ENCODE data around the gene MMP20. TPM values are rescaled to one million over a fixed set of nuclear protein-coding genes. Genes with fewer than 3 reads are reported as not detected.
A peak's percentile ranks its signal among the peaks of the same experiment; 100 is the strongest.

The MMP20 gene
- total RNA-seq, 1 donor from 2014 or later, result not detected

- no peak for DNase-seq
- Mint-ChIP-seq H3K27me3 (peaks cover 20% of the 10 kb centered on the region), H3K36me3 (ENCODE audit: low read depth) (no peaks in the 10 kb centered on the region), H3K4me3 (no peak overlapping the region), H3K9me3 (no peaks in the 10 kb centered on the region), H3K4me1 (peaks cover 13% of the 10 kb centered on the region), H3K27ac (peak overlapping the region; percentile 5)
- intact Hi-C loops (cut with micrococcal nuclease), result no loop called here
Observed at GRCh38 chr11:102615077-102615893, 9.8 kb downstream of the MMP20 start.

DNA sequence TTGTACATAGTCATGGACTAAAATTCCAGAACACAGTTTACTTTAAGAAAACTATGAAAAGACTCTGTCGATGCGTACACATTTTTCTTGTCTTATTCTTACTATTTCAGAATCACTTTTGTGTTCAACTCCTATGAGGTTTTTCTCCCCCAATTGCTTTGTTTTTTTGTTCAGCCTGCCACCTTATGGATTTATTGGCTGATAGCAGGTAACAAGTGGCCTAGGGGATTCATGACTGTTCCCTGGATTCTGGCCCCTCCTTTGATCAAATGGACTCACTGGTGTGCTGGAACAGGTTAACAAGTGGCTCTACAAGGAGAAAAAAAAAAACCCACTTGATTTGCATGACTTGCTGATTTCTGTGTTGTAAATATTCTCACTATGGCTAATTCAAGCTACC lies 10.6 kb downstream of the MMP20 start:
- H3K27ac Mint-ChIP-seq, result no peak overlapping the region

DNA sequence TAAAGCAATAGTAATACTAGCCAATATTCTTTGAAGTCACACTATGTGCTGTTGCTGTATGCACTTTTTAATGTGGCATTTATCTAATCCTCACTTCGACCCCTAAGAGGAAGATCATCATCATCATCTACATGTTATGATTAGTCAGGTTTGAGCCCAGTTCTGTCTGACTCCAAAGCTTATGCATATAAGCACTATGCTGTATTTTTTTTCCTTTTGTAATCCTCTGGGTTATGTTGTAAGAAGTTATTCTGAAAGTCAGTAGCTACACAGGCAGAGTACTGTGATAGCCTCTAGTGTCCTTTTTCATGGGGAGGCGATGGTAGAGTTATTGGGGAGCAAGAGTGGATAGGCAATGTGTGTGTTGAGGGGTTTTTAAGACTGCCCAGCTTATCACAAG lies 11.1 kb downstream of the MMP20 start:
- no peak for DNase-seq
- Mint-ChIP-seq H3K9me3 (no peaks in the 10 kb centered on the region), H3K27ac (no peak overlapping the region)

More for the DNA sequence above, 10.6 kb downstream of the MMP20 start:
- peaks cover 17% of the 10 kb centered on the region for H3K27me3 Mint-ChIP-seq
- no peaks in the 10 kb centered on the region for H3K9me3 Mint-ChIP-seq
- no peaks in the 10 kb centered on the region for H3K36me3 Mint-ChIP-seq (ENCODE audit: low read depth)
- DNase-seq, result no peak
- H3K4me1 Mint-ChIP-seq, result peaks cover 15% of the 10 kb centered on the region
- intact Hi-C loops (cut with micrococcal nuclease), result loop anchor here (5.0 kb wide), 2 partner anchors 97 to 327 kb away; no protein-coding TSS in a partner anchor
- H3K4me3 Mint-ChIP-seq, result no peak overlapping the region

GRCh38 chr11:102613450-102613849 lies 11.7 kb downstream of the MMP20 start:
- Mint-ChIP-seq H3K27me3 (peaks cover 13% of the 10 kb centered on the region), H3K27ac (no peak overlapping the region), H3K36me3 (ENCODE audit: low read depth) (no peaks in the 10 kb centered on the region), H3K4me1 (peaks cover 15% of the 10 kb centered on the region), H3K4me3 (no peak overlapping the region), H3K9me3 (no peaks in the 10 kb centered on the region)
- no peak for DNase-seq
- intact Hi-C loops (cut with micrococcal nuclease), result loop anchor here (1.0 to 5.0 kb wide), 5 partner anchors 96 to 326 kb away; no protein-coding TSS in a partner anchor

More for the DNA sequence above, 11.1 kb downstream of the MMP20 start:
- Mint-ChIP-seq H3K27me3 (peaks cover 16% of the 10 kb centered on the region), H3K4me1 (peaks cover 15% of the 10 kb centered on the region), H3K4me3 (no peak overlapping the region), H3K36me3 (ENCODE audit: low read depth) (no peaks in the 10 kb centered on the region)
- intact Hi-C loops (cut with micrococcal nuclease), result loop anchor here (5.0 kb wide), 2 partner anchors 97 to 327 kb away; no protein-coding TSS in a partner anchor

DNA sequence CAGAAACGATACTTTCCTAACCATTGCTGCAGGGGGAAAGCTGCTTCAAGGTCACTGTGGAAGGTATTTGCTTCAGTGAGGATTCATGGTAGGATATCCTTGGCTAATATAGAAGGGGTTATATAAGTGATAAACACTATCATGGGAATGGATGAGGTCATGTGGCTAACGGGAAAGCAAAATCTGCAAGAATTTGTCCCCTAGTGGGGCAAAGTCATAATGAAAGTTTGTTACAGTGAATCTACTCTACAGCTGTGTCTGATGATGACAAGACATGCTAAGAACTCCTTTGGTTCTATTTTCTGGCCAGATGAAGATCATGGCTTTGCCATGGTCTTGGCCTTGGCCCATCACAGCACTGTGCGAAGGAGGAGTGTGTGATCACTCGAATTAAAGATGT lies 13.8 kb downstream of the MMP20 start:
- Mint-ChIP-seq H3K36me3 (ENCODE audit: low read depth) (no peaks in the 10 kb centered on the region), H3K27ac (no peak overlapping the region), H3K9me3 (no peaks in the 10 kb centered on the region), H3K4me1 (peaks cover 15% of the 10 kb centered on the region), H3K4me3 (no peak overlapping the region), H3K27me3 (peaks cover 9% of the 10 kb centered on the region)
- no peak for DNase-seq
- intact Hi-C loops (cut with micrococcal nuclease), result loop anchor here (2.0 to 5.0 kb wide), 3 partner anchors 56 to 324 kb away; no protein-coding TSS in a partner anchor

GRCh38 chr11:102610200-102610599 lies 14.9 kb downstream of the MMP20 start:
- Mint-ChIP-seq H3K9me3 (no peaks in the 10 kb centered on the region), H3K4me3 (no peak overlapping the region), H3K36me3 (ENCODE audit: low read depth) (no peaks in the 10 kb centered on the region), H3K4me1 (peaks cover 13% of the 10 kb centered on the region), H3K27ac (no peak overlapping the region), H3K27me3 (peaks cover 3% of the 10 kb centered on the region)
- intact Hi-C loops (cut with micrococcal nuclease), result loop anchor here (2.0 to 5.0 kb wide), 3 partner anchors 57 to 323 kb away; no protein-coding TSS in a partner anchor
- no peak for DNase-seq

- H3K27ac Mint-ChIP-seq, result no peak overlapping the region
- H3K9me3 Mint-ChIP-seq, result no peaks in the 10 kb centered on the region
- peaks cover 13% of the 10 kb centered on the region for H3K4me1 Mint-ChIP-seq
- intact Hi-C loops (cut with micrococcal nuclease), result no loop called here
- DNase-seq, result no peak
- H3K4me3 Mint-ChIP-seq, result no peak overlapping the region
- H3K36me3 Mint-ChIP-seq (ENCODE audit: low read depth), result no peaks in the 10 kb centered on the region
- peaks cover 3% of the 10 kb centered on the region for H3K27me3 Mint-ChIP-seq
Observed at GRCh38 chr11:102608699-102609098, 16.4 kb downstream of the MMP20 start.

GRCh38 chr11:102604875-102605274 lies 20.3 kb downstream of the MMP20 start:
- no peak for DNase-seq
- Mint-ChIP-seq H3K4me3 (no peak overlapping the region), H3K36me3 (ENCODE audit: low read depth) (no peaks in the 10 kb centered on the region), H3K9me3 (no peaks in the 10 kb centered on the region), H3K27me3 (peaks cover 3% of the 10 kb centered on the region), H3K27ac (no peak overlapping the region), H3K4me1 (peaks cover 14% of the 10 kb centered on the region)
- intact Hi-C loops (cut with micrococcal nuclease), result no loop called here

GRCh38 chr11:102604011-102604410 lies 21.1 kb downstream of the MMP20 start:
- no peaks in the 10 kb centered on the region for H3K9me3 Mint-ChIP-seq
- intact Hi-C loops (cut with micrococcal nuclease), result no loop called here
- H3K4me1 Mint-ChIP-seq, result peaks cover 22% of the 10 kb centered on the region
- H3K27me3 Mint-ChIP-seq, result peaks cover 3% of the 10 kb centered on the region
- no peak for DNase-seq
- H3K36me3 Mint-ChIP-seq (ENCODE audit: low read depth), result no peaks in the 10 kb centered on the region
- H3K27ac Mint-ChIP-seq, result no peak overlapping the region
- H3K4me3 Mint-ChIP-seq, result no peak overlapping the region

DNA sequence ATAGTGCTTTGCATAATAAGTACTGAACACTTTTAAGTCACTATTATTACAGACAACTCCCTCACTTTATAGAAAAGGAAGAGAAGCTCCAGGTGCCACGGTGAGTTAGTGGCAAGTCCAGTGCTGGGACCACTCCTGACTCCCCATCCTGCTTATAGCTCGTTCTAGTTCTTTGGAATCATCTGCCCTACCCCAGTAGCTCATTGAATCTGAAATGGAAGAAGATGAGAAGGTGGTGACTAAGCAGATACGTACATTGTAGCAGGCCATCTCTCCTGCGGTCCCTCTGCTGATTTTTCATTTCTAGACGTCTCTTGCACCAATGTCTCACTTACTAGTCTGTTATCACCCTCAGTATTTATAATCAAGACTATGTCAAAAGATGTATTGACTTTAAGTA lies 21.6 kb downstream of the MMP20 start:
- Mint-ChIP-seq H3K27ac (no peak overlapping the region), H3K27me3 (peaks cover 3% of the 10 kb centered on the region), H3K4me1 (peaks cover 26% of the 10 kb centered on the region), H3K4me3 (no peak overlapping the region), H3K9me3 (no peaks in the 10 kb centered on the region), H3K36me3 (ENCODE audit: low read depth) (no peaks in the 10 kb centered on the region)
- intact Hi-C loops (cut with micrococcal nuclease), result no loop called here
- DNase-seq, result no peak

GRCh38 chr11:102603091-102603490 lies 22.0 kb downstream of the MMP20 start:
- Mint-ChIP-seq H3K36me3 (ENCODE audit: low read depth) (no peaks in the 10 kb centered on the region), H3K27ac (no peak overlapping the region), H3K4me3 (no peak overlapping the region), H3K9me3 (no peaks in the 10 kb centered on the region), H3K27me3 (peaks cover 3% of the 10 kb centered on the region), H3K4me1 (peaks cover 27% of the 10 kb centered on the region)
- peak; percentile 48 for DNase-seq
- intact Hi-C loops (cut with micrococcal nuclease), result no loop called here

DNA sequence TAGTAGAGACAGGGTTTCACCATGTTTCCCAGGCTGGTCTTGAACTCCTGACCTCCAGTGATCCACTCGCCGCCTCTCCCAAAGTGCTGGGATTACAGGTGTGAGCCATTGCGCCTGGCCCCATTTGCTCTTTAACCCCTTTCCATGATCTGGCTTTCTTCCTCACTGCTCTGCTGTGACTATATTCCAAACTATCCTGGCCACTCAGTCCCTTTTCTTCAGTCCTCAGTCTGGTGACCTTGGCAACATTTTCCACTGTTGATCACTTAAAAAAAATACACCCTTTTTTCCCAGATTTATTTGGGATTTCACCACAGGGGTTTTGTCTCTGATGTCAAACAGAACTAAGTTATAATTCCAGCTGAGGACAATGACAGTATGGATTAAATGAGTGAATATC lies 24.5 kb downstream of the MMP20 start:
- H3K4me3 Mint-ChIP-seq, result no peak overlapping the region
- no peak overlapping the region for H3K27ac Mint-ChIP-seq
- no peaks in the 10 kb centered on the region for H3K36me3 Mint-ChIP-seq (ENCODE audit: low read depth)
- intact Hi-C loops (cut with micrococcal nuclease), result no loop called here
- H3K9me3 Mint-ChIP-seq, result no peaks in the 10 kb centered on the region
- peaks cover 33% of the 10 kb centered on the region for H3K4me1 Mint-ChIP-seq
- no peaks in the 10 kb centered on the region for H3K27me3 Mint-ChIP-seq
- no peak for DNase-seq

- Mint-ChIP-seq H3K4me3 (peak overlapping the region; percentile 39), H3K27me3 (no peaks in the 10 kb centered on the region), H3K4me1 (peaks cover 33% of the 10 kb centered on the region), H3K27ac (peak overlapping the region; percentile 84), H3K36me3 (ENCODE audit: low read depth) (no peaks in the 10 kb centered on the region), H3K9me3 (no peaks in the 10 kb centered on the region)
- peak; percentile 62 for DNase-seq
- intact Hi-C loops (cut with micrococcal nuclease), result loop anchor here (1.0 kb wide), 6 partner anchors 10 to 282 kb away; partner anchors contain the start of genes BIRC2 and BIRC3
Observed at GRCh38 chr11:102599642-102600261, 25.4 kb downstream of the MMP20 start.

- no peaks in the 10 kb centered on the region for H3K27me3 Mint-ChIP-seq
- intact Hi-C loops (cut with micrococcal nuclease), result no loop called here
- H3K27ac Mint-ChIP-seq, result no peak overlapping the region
- no peaks in the 10 kb centered on the region for H3K36me3 Mint-ChIP-seq (ENCODE audit: low read depth)
- H3K9me3 Mint-ChIP-seq, result no peaks in the 10 kb centered on the region
- H3K4me1 Mint-ChIP-seq, result peaks cover 33% of the 10 kb centered on the region
- no peak for DNase-seq
- H3K4me3 Mint-ChIP-seq, result no peak overlapping the region
Observed at GRCh38 chr11:102598272-102598671, 26.9 kb downstream of the MMP20 start.

Data from activated CD4-positive, alpha-beta T cell treated with anti-CD3 and anti-CD28 coated beads, Interleukin-2, amount 10 ng/mL, durations not matched to agents 24 days and 14 days (primary cell).